Esophagus squamous epithelium (tissue), 4 donors: ENCODE results near the gene SV2A.

Source experiments
- POLR2A ChIP-seq, 4 donors: fragments of 450-650 bp; IDR thresholded peaks; one replicate each; pipeline ENCODE4 v1.6.1; 2017; ENCODE audit warnings: antibody characterized with exemption in 4 of 4, mild to moderate bottlenecking in 4 of 4, moderate library complexity in 3 of 4
- TF ChIP-seq, protein P1 (sequence below), 6 experiments: fragments of 450-650 bp in 4 of 6; fragments of 200-600 bp in 2 of 6; sonication (generic) in 2 of 6; IDR thresholded peaks; one replicate each; pipeline ENCODE4 v1.5.1; 2016 to 2019; ENCODE audit warnings: antibody characterized with exemption in 6 of 6, mild to moderate bottlenecking in 4 of 6, moderate library complexity in 4 of 6

DNA sequence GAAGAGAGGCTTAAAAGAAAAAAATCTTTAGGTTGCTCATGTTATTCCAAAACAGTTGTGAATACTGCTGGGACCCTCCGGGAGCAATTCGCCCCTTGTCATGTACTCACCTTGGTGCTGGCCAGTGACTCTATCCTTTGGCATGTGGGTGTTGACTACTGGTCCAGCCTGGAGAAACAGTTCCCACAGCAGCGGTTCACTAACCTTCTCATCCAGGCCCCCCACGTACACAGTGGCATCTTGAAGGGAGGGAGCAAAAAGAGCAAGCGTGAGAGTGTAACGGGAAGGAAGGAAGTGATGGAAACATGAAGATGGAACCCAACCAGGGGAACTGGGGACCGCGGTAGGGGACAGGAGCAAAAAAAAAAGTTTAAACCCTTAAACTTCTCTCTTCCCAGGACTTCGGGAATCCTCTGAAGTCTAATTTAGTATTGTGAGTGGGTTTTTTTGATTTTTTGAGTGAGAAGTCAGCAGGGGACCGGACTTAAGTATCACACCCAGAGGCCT lies 9.5 kb upstream of the SV2A start:
- TF ChIP-seq, protein P1, sequence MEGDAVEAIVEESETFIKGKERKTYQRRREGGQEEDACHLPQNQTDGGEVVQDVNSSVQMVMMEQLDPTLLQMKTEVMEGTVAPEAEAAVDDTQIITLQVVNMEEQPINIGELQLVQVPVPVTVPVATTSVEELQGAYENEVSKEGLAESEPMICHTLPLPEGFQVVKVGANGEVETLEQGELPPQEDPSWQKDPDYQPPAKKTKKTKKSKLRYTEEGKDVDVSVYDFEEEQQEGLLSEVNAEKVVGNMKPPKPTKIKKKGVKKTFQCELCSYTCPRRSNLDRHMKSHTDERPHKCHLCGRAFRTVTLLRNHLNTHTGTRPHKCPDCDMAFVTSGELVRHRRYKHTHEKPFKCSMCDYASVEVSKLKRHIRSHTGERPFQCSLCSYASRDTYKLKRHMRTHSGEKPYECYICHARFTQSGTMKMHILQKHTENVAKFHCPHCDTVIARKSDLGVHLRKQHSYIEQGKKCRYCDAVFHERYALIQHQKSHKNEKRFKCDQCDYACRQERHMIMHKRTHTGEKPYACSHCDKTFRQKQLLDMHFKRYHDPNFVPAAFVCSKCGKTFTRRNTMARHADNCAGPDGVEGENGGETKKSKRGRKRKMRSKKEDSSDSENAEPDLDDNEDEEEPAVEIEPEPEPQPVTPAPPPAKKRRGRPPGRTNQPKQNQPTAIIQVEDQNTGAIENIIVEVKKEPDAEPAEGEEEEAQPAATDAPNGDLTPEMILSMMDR (IDR thresholded peaks at IDR 0.05): no peak
- TF ChIP-seq POLR2A (IDR thresholded peaks at IDR 0.05): no peak
